H9 (cell line): ENCODE data around the gene CRABP1. TPM values are rescaled to one million over a fixed set of nuclear protein-coding genes. Genes with fewer than 3 reads are reported as not detected.

ENCODE experiments used
- DNase-seq: peaks from one replicate; pipeline ENCODE4 v3.0.0-alpha.2; 2017
- H2AFZ ChIP-seq: one replicate; pipeline ENCODE4 v1.6.1; 2013; ENCODE audit warnings: mild to moderate bottlenecking, low read length, control low read depth, moderate library complexity
- H2AK5ac ChIP-seq: 2 replicates; pipeline ENCODE4 v1.6.1; 2013; ENCODE audit warnings: low read length, control low read depth, mixed read lengths; ENCODE audit not compliant: insufficient read length
- H2BK120ac ChIP-seq: one replicate; pipeline ENCODE4 v1.6.1; 2013; ENCODE audit warnings: low read depth, mild to moderate bottlenecking, low read length, control low read depth, inconsistent platforms; ENCODE audit not compliant: poor library complexity, severe bottlenecking
- H2BK12ac ChIP-seq: 2 replicates; pipeline ENCODE4 v1.6.1; 2013; ENCODE audit warnings: low read length, control low read depth, mixed read lengths, low read depth; ENCODE audit not compliant: insufficient read length
- H2BK15ac ChIP-seq: 2 replicates; pipeline ENCODE4 v1.6.1; 2013; ENCODE audit warnings: low read depth, low read length, control low read depth
- H2BK20ac ChIP-seq: one replicate; pipeline ENCODE4 v1.6.1; 2013; ENCODE audit warnings: low read depth, mild to moderate bottlenecking, low read length, control low read depth, inconsistent platforms; ENCODE audit not compliant: poor library complexity, severe bottlenecking
- H2BK5ac ChIP-seq: 2 replicates; pipeline ENCODE4 v1.6.1; 2013; ENCODE audit warnings: low read length, control low read depth, mixed read lengths; ENCODE audit not compliant: insufficient read length
- H3K14ac ChIP-seq: 2 replicates; pipeline ENCODE4 v1.6.1; 2013; ENCODE audit warnings: low read length, control low read depth; ENCODE audit not compliant: insufficient read depth
- H3K18ac ChIP-seq: 2 replicates; pipeline ENCODE4 v1.6.1; 2013; ENCODE audit warnings: low read depth, mild to moderate bottlenecking, mixed read lengths, low read length, control low read depth; ENCODE audit not compliant: insufficient read length
- H3K23ac ChIP-seq: 2 replicates; pipeline ENCODE4 v1.6.1; 2013; ENCODE audit warnings: low read length, control low read depth, mixed read lengths, low read depth; ENCODE audit not compliant: insufficient read length
- H3K23me2 ChIP-seq: 2 replicates; pipeline ENCODE4 v1.6.1; 2013; ENCODE audit warnings: low read depth, mild to moderate bottlenecking, mixed read lengths, low read length, control low read depth; ENCODE audit not compliant: insufficient read length, poor library complexity, severe bottlenecking
- H3K27ac ChIP-seq: 2 replicates; pipeline ENCODE4 v1.5.1; 2013; ENCODE audit warnings: low read length, control low read depth, mixed read lengths, low read depth; ENCODE audit not compliant: insufficient read length
- H3K27me3 ChIP-seq: 2 replicates; pipeline ENCODE4 v1.6.1; 2013; ENCODE audit warnings: low read length, control low read depth, inconsistent platforms; ENCODE audit not compliant: insufficient read depth
- H3K4ac ChIP-seq: 2 replicates; pipeline ENCODE4 v1.6.1; 2013; ENCODE audit warnings: low read depth, mild to moderate bottlenecking, control low read depth, inconsistent platforms, low read length, moderate library complexity
- H3K4me1 ChIP-seq: 2 replicates; pipeline ENCODE4 v1.6.1; 2013; ENCODE audit warnings: low read length, control low read depth, inconsistent platforms; ENCODE audit not compliant: insufficient read depth
- H3K4me2 ChIP-seq: 2 replicates; pipeline ENCODE4 v1.6.1; 2013; ENCODE audit warnings: low read length, control low read depth, mixed read lengths; ENCODE audit not compliant: insufficient read length, insufficient read depth
- H3K56ac ChIP-seq: 2 replicates; pipeline ENCODE4 v1.6.1; 2013; ENCODE audit warnings: low read depth, mild to moderate bottlenecking, mixed read lengths, low read length, control low read depth; ENCODE audit not compliant: insufficient read length
- H3K79me1 ChIP-seq: 2 replicates; pipeline ENCODE4 v1.6.1; 2013; ENCODE audit warnings: low read depth, mild to moderate bottlenecking, moderate library complexity, low read length, control low read depth, inconsistent platforms; ENCODE audit not compliant: insufficient read depth, poor library complexity, severe bottlenecking
- H3K79me2 ChIP-seq: 2 replicates; pipeline ENCODE4 v1.6.1; 2013; ENCODE audit warnings: low read length, control low read depth, inconsistent platforms; ENCODE audit not compliant: insufficient read depth
- H3K9ac ChIP-seq: 2 replicates; pipeline ENCODE4 v1.6.1; 2013; ENCODE audit warnings: low read length, control low read depth, mixed read lengths; ENCODE audit not compliant: insufficient read length; ENCODE audit errors: extremely low read depth
- H3K9me3 ChIP-seq: one replicate; pipeline ENCODE4 v1.6.1; 2013; ENCODE audit warnings: low read depth, low read length, inconsistent platforms; ENCODE audit not compliant: control insufficient read depth
- H3T11ph ChIP-seq: one replicate; pipeline ENCODE4 v1.6.1; 2013; ENCODE audit warnings: mild to moderate bottlenecking, low read length, control low read depth, inconsistent platforms
- H4K20me1 ChIP-seq: one replicate; pipeline ENCODE4 v1.6.1; 2013; ENCODE audit not compliant: control insufficient read depth, insufficient read length, insufficient read depth
- H4K5ac ChIP-seq: 2 replicates; pipeline ENCODE4 v1.6.1; 2013; ENCODE audit warnings: low read depth, mild to moderate bottlenecking, mixed read lengths, low read length, control low read depth; ENCODE audit not compliant: insufficient read length
- H4K8ac ChIP-seq: replicated peaks from 2 replicates; pipeline ENCODE4 v1.6.1; 2013; ENCODE audit warnings: low read length, control low read depth, mixed read lengths, low read depth; ENCODE audit not compliant: insufficient read length
- H4K91ac ChIP-seq: 2 replicates; pipeline ENCODE4 v1.6.1; 2013; ENCODE audit warnings: low read depth, mild to moderate bottlenecking, moderate library complexity, mixed read lengths, low read length, control low read depth; ENCODE audit not compliant: insufficient read length
- H3K27ac Mint-ChIP-seq, 3 experiments: 2 replicates in 2 of 3; 3 replicates in 1 of 3; pipeline ENCODE4 v1.8.0; 2020 to 2021; ENCODE audit warnings: mixed read lengths in 3 of 3, mild to moderate bottlenecking in 1 of 3, moderate library complexity in 1 of 3
- H3K27me3 Mint-ChIP-seq: 2 replicates; pipeline ENCODE4 v1.8.0; 2021; ENCODE audit warnings: low read depth, mild to moderate bottlenecking, moderate library complexity, mixed read lengths
- H3K36me3 Mint-ChIP-seq, 3 experiments: 2 replicates in 2 of 3; 3 replicates in 1 of 3; pipeline ENCODE4 v1.8.0; 2020 to 2021; ENCODE audit warnings: low read depth in 3 of 3, mixed read lengths in 3 of 3; ENCODE audit not compliant: insufficient read depth in 1 of 3
- H3K4me1 Mint-ChIP-seq, 2 experiments: 2 replicates each; pipeline ENCODE4 v1.8.0; 2020; ENCODE audit warnings: mixed read lengths in 2 of 2
- H3K4me3 Mint-ChIP-seq, 2 experiments: 2 replicates in 1 of 2; 3 replicates in 1 of 2; pipeline ENCODE4 v1.8.0; 2020 to 2021; ENCODE audit warnings: mild to moderate bottlenecking in 2 of 2, mixed read lengths in 2 of 2, moderate library complexity in 1 of 2
- H3K9me3 Mint-ChIP-seq, 2 experiments: 2 replicates in 1 of 2; 3 replicates in 1 of 2; pipeline ENCODE4 v1.8.0; 2020; ENCODE audit warnings: mild to moderate bottlenecking in 2 of 2, mixed read lengths in 2 of 2, moderate library complexity in 1 of 2
- CTCF ChIP-seq: fragments of 200-600 bp; sonication (generic); conservative IDR thresholded peaks from 3 replicates; pipeline ENCODE4 v1.8.0; 2021; ENCODE audit warnings: antibody characterized with exemption, mild to moderate bottlenecking
- WGBS: extraction: QIAGEN DNeasy Blood & Tissue Kit; methylation state at CpG from one replicate; pipeline ENCODE4 v1.1.7; 2013; ENCODE audit warnings: missing lambda C conversion rate, low lambda C conversion rate, mixed read lengths; ENCODE audit not compliant: insufficient read length; ENCODE audit errors: extremely low coverage; 5-methylcytosine and 5-hydroxymethylcytosine counted together
- total RNA-seq: library from RNA; stranded (reverse); gene quantifications from 2 replicates; pipeline ENCODE4 v1.2.1, GENCODE V29; 2021

Gene CRABP1
- total RNA-seq, 1 experiment from 2014 or later = 93.1 TPM

GRCh38 chr15:78394026-78394425 lies 53.9 kb downstream of the CRABP1 start:
- no peak overlapping the region for H2BK15ac ChIP-seq
- H2BK20ac ChIP-seq = no peak overlapping the region
- H3K23ac ChIP-seq = no peak overlapping the region
- no peak overlapping the region for H2AFZ ChIP-seq
- no peak overlapping the region for H4K91ac ChIP-seq
- H3K4me2 ChIP-seq = no peak overlapping the region
- peaks cover 0 to 5% (median 2%) of the 10 kb centered on the region in 3 experiments; a peak in 2 of 7 replicates for H3K36me3 Mint-ChIP-seq
- H4K5ac ChIP-seq = no peak overlapping the region
- peaks cover 61 to 77% of the 10 kb centered on the region in 2 experiments for H3K4me1 Mint-ChIP-seq
- no peak overlapping the region for H3K4ac ChIP-seq
- H3K27ac ChIP-seq = no peak overlapping the region
- no peak overlapping the region for H3K18ac ChIP-seq
- peaks cover 3% of the 10 kb centered on the region for H3K27me3 Mint-ChIP-seq
- no peak overlapping the region for H2BK5ac ChIP-seq
- no peaks in the 10 kb centered on the region for H3K23me2 ChIP-seq
- no peak overlapping the region for H3K56ac ChIP-seq
- no peaks in the 10 kb centered on the region for H4K20me1 ChIP-seq
- H2BK120ac ChIP-seq = no peak overlapping the region
- H2AK5ac ChIP-seq = no peak overlapping the region
- H3K79me2 ChIP-seq = no peaks in the 10 kb centered on the region
- 0 out of 5 replicates have a peak overlapping the region, but pooled peaks of 1 of the 2 experiments have one; percentile 15 for H3K4me3 Mint-ChIP-seq
- H3K9ac ChIP-seq = no peak overlapping the region
- H3K4me1 ChIP-seq = peaks cover 1% of the 10 kb centered on the region; the same call in 1 of the 2 replicates
- peaks cover 3 to 8% of the 10 kb centered on the region in 2 experiments; a peak in 2 of 5 replicates for H3K9me3 Mint-ChIP-seq
- H2BK12ac ChIP-seq = no peak overlapping the region
- H3T11ph ChIP-seq = no peak overlapping the region
- H3K9me3 ChIP-seq = no peaks in the 10 kb centered on the region
- H4K8ac ChIP-seq = no peak overlapping the region
- peak overlapping the region in 2 of 3 experiments; percentile 15 to 45; a peak in 1 of 7 replicates for H3K27ac Mint-ChIP-seq
- H3K79me1 ChIP-seq = no peaks in the 10 kb centered on the region
- no CpG with 5 or more reads among the region's 3 CpGs for WGBS
- no peaks in the 10 kb centered on the region for H3K27me3 ChIP-seq
- no peak for DNase-seq
- H3K14ac ChIP-seq = no peak overlapping the region
- no peak for TF ChIP-seq CTCF
